DOHH2 (cell line): ENCODE results near the gene TDRD7.
"Not testable (repeated sequence)": the region's sequence is repeated elsewhere in the genome, so short reads cannot be mapped to it uniquely, and the experiment has no call there.

Experiments
- H3F3A ChIP-seq: fragments of 200-600 bp; sonication (generic), shearing (Covaris generic); 2 replicates; pipeline ENCODE4 v1.6.0; 2016; ENCODE audit warnings: antibody characterized with exemption, mild to moderate bottlenecking; ENCODE audit not compliant: control insufficient read depth, insufficient read depth
- H3K27ac ChIP-seq: fragments of 200-600 bp; sonication (generic); 2 replicates; pipeline ENCODE4 v1.5.1; 2014; ENCODE audit warnings: low read depth, mild to moderate bottlenecking, low read length, moderate library complexity
- H3K27me3 ChIP-seq: fragments of 200-600 bp; sonication (generic); 2 replicates; pipeline ENCODE4 v1.6.1; 2014; ENCODE audit warnings: mild to moderate bottlenecking, low read length, mixed read lengths; ENCODE audit not compliant: control insufficient read depth
- H3K36me3 ChIP-seq: fragments of 200-600 bp; sonication (generic); 2 replicates; pipeline ENCODE4 v1.6.1; 2014; ENCODE audit warnings: mild to moderate bottlenecking, low read length, moderate library complexity, mixed read lengths; ENCODE audit not compliant: control insufficient read depth
- H3K4me1 ChIP-seq: fragments of 200-600 bp; sonication (generic); 2 replicates; pipeline ENCODE4 v1.6.1; 2014; ENCODE audit warnings: mild to moderate bottlenecking, low read length, mixed read lengths; ENCODE audit not compliant: control insufficient read depth
- H3K4me2 ChIP-seq: fragments of 200-600 bp; sonication (generic); 2 replicates; pipeline ENCODE4 v1.6.0; 2014; ENCODE audit warnings: mild to moderate bottlenecking, low read length, moderate library complexity
- H3K4me3 ChIP-seq: fragments of 200-600 bp; sonication (generic); 2 replicates; pipeline ENCODE4 v1.5.1; 2014; ENCODE audit warnings: mild to moderate bottlenecking, low read length, mixed read lengths
- H3K79me2 ChIP-seq: fragments of 200-600 bp; sonication (generic); 2 replicates; pipeline ENCODE4 v1.6.1; 2014; ENCODE audit warnings: mild to moderate bottlenecking, low read length, mixed read lengths; ENCODE audit not compliant: control insufficient read depth
- H3K9me2 ChIP-seq: fragments of 200-600 bp; sonication (generic); replicated peaks from 2 replicates; pipeline ENCODE4 v1.6.1; 2014; ENCODE audit warnings: mild to moderate bottlenecking, low read length, mixed read lengths; ENCODE audit not compliant: control insufficient read depth
- H3K9me3 ChIP-seq: fragments of 200-600 bp; sonication (generic); 2 replicates; pipeline ENCODE4 v1.6.1; 2014; ENCODE audit warnings: antibody characterized with exemption, low read length, mixed read lengths; ENCODE audit not compliant: control insufficient read depth, insufficient read depth
- H4K20me1 ChIP-seq: fragments of 200-600 bp; sonication (generic); 2 replicates; pipeline ENCODE4 v1.6.0; 2014; ENCODE audit warnings: low read depth, mild to moderate bottlenecking, antibody characterized with exemption, low read length, moderate library complexity; ENCODE audit not compliant: control insufficient read depth, insufficient read depth
- CTCF ChIP-seq: fragments of 200-600 bp; sonication (generic); IDR thresholded peaks from one replicate; pipeline ENCODE4 v1.5.1; 2014; ENCODE audit warnings: antibody characterized with exemption, mild to moderate bottlenecking, low read depth, low read length; ENCODE audit not compliant: poor library complexity, severe bottlenecking
- EZH2phosphoT487 ChIP-seq: fragments of 200-600 bp; sonication (generic); IDR thresholded peaks from 2 replicates; pipeline ENCODE4 v1.6.1; 2017; ENCODE audit warnings: borderline replicate concordance, mild to moderate bottlenecking, antibody characterized with exemption, low read length, moderate library complexity, mixed read lengths

TDRD7 gene

GRCh38 chr9:97445119-97445701, 33.3 kb downstream of the TDRD7 start:
- no peaks in the 10 kb centered on the region for H3K9me3 ChIP-seq
- H3K4me2 ChIP-seq = no peak overlapping the region
- TF ChIP-seq EZH2phosphoT487 = no peak
- TF ChIP-seq CTCF = no peak
- H3K27ac ChIP-seq = no peak overlapping the region
- H3K4me1 ChIP-seq = no peaks in the 10 kb centered on the region
- H3K9me2 ChIP-seq = no peaks in the 10 kb centered on the region
- H3K79me2 ChIP-seq = no peaks in the 10 kb centered on the region
- no peaks in the 10 kb centered on the region for H3F3A ChIP-seq
- H3K36me3 ChIP-seq = no peaks in the 10 kb centered on the region
- no peaks in the 10 kb centered on the region for H3K27me3 ChIP-seq
- no peaks in the 10 kb centered on the region for H4K20me1 ChIP-seq
- H3K4me3 ChIP-seq = no peak overlapping the region

- H3K4me1 ChIP-seq = no peaks in the 10 kb centered on the region
- H3K9me2 ChIP-seq = no peaks in the 10 kb centered on the region
- H4K20me1 ChIP-seq = no peaks in the 10 kb centered on the region
- no peak overlapping the region for H3K4me2 ChIP-seq
- H3K27me3 ChIP-seq = no peaks in the 10 kb centered on the region
- H3K79me2 ChIP-seq = no peaks in the 10 kb centered on the region
- H3F3A ChIP-seq = no peaks in the 10 kb centered on the region
- no peak overlapping the region for H3K27ac ChIP-seq
- H3K4me3 ChIP-seq = no peak overlapping the region
- TF ChIP-seq CTCF (no peak), EZH2phosphoT487 (no peak)
- no peaks in the 10 kb centered on the region for H3K36me3 ChIP-seq
- no peaks in the 10 kb centered on the region for H3K9me3 ChIP-seq
These were observed 35.1 kb downstream of the TDRD7 start for GRCh38 chr9:97447001-97447400.

GRCh38 chr9:97453573-97453972, 41.7 kb downstream of the TDRD7 start:
- H3K9me2 ChIP-seq = not testable (repeated sequence)

GRCh38 chr9:97456841-97457240, 44.9 kb downstream of the TDRD7 start:
- not testable (repeated sequence) for H3K4me3 ChIP-seq, H3K9me2 ChIP-seq, H3K79me2 ChIP-seq, H3F3A ChIP-seq, H3K27me3 ChIP-seq, H4K20me1 ChIP-seq, H3K4me2 ChIP-seq, H3K9me3 ChIP-seq, H3K27ac ChIP-seq, H3K4me1 ChIP-seq, H3K36me3 ChIP-seq

More at GRCh38 chr9:97453573-97453972, 41.7 kb downstream of the TDRD7 start:
- H3K9me3 ChIP-seq, H3K4me3 ChIP-seq, H4K20me1 ChIP-seq, H3K4me1 ChIP-seq, H3K27me3 ChIP-seq, H3K27ac ChIP-seq, H3K79me2 ChIP-seq, H3K36me3 ChIP-seq, H3F3A ChIP-seq, H3K4me2 ChIP-seq: not testable (repeated sequence)
